Activated CD8-positive, alpha-beta memory T cell treated with anti-CD3 and anti-CD28 coated beads for 24 hours (primary cell): Measurements from ENCODE around the gene INSR.
"Not testable (repeated sequence)": the region's sequence is repeated elsewhere in the genome, so short reads cannot be mapped to it uniquely, and the experiment has no call there.

Experiments used
- DNase-seq: peaks from one replicate; pipeline ENCODE4 v3.0.0-alpha.2; 2020

INSR gene

GRCh38 chr19:7188698-7189629, 105.2 kb downstream of the INSR start:
- no peak for DNase-seq

DNA sequence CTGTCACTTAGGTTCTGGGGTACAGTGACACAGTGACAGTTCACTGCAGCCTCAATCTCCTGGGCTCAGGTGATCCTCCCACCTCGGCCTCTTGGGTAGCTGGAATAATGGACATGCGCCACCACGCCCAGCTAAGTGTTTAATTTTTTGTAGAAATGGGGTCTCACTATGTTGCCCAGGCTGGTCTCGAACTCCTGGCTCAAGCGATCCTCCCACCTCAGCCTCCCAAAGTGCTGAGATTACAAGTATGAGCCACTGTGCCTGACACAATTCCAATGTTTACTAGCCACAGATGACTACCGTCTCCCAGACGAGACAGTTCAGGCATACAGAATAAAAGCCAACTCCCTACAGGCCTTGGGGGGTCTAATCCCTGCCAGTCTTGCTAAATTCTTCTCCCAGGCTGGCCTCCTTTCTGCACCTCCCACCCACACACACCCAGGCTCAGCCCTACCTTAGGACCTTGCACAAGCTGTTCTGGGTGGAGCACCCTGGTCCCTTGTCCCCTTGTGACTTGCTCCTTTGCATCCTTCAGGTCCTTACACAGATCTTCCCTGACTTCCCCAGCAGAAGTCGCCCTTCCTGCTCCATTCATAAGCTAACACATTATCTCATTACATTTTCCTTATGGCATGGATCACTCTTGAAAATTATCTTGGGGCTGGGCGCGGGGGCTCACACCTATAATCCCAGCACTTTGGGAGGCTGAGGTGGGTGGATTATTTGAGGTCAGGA, 106.4 kb downstream of the INSR start:
- DNase-seq: no peak

DNA sequence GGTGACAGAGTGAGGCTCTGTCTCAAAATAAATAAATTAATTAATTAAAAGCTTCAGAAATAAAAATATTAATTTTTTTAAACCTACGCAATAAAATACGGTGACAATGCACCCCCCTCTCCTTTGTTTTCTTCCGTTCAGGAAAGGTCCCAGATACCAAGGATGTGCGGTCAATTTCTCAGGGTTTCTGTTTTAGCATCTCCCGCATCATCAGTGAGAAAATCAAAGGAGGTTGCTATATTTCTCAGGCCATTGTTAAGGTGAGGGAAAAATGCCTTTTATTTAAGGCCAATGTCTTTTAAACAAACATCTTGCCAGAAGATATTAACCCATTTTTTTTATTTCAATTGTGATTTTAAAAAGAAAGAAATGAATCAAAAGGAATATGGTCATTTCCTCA, 111.7 kb downstream of the INSR start:
- DNase-seq: no peak

DNA sequence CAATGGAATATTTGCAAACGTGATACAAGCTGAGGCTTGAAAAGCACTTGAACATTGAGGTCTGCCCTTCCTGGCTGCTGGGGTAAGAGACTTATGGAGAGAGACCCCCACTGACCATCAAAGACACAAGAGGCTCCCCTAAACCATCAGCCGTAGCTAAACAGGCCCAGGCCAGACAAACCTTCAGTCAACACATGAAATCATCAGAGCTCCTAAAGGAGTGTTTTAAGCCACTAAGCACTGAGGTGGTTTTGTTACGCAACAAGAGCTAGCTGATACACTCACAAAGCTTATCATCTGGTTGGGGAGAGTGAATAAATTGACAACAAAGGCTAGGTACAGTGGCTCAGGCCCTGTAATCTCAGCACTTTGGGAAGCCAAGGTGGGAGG, 114.3 kb downstream of the INSR start:
- DNase-seq: no peak

DNA sequence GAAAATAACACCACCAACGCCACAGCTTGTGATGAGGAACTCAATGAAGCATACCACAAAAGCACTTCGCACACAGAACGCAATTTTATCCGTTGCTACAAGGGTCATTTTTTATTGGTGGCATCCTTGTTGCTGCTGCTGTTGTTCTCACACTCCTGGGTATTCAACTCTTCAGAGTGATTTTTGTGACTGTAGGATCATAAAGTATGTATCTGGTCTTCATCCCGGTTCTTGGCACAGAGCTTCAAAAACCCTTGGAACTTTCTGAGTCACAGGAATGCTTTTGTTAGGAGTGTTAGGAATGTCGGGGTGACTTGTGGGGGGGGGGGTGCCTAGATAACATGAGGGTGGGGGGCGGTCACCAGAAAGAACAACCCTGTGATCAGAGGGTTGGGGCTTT, 116.3 kb downstream of the INSR start:
- DNase-seq: no peak

GRCh38 chr19:7176792-7177191, 117.4 kb downstream of the INSR start:
- no peak for DNase-seq

- no peak for DNase-seq
Observed at GRCh38 chr19:7172794-7173193, 121.4 kb downstream of the INSR start.

DNA sequence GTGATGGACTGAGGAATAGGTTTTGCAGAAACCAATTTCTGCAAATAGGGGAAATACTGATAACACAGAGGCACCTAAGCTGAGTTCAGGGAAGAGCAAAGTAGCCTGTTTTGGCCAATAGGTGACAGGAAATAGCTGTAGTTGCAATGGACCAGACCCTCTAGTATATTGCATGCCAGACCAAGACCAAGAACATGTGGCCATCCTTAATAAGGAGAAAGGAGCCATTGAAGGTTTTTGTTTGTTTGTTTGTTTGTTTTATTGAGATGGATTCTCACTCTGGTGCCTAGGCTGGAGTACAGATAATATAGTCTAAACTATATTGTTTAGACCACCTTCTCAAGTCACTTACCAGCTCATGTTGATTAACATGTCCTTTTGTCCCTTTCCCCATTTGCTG, 123.2 kb downstream of the INSR start:
- DNase-seq: no peak

DNA sequence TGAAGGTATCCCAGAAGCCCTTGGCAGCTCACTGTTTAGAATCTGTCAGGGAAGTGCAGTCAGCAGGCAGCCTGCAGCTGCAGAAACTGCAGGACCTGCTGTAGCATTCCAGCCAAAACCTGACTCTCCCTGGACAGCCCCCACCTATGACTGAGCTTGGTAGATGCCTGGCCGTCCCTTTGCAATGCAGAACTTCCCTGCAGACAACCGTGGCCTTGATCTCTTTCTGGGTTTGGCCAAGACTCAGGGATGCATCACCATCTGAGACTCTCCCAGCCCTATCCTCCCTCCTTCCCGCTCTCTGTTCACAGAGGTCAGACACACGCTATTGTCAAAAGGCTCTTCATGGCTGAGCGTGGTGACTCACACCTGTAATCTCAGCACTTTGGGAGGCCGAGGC, 125.3 kb downstream of the INSR start:
- no peak for DNase-seq

- DNase-seq: no peak
Observed at GRCh38 chr19:7161292-7161691, 132.9 kb downstream of the INSR start.

DNA sequence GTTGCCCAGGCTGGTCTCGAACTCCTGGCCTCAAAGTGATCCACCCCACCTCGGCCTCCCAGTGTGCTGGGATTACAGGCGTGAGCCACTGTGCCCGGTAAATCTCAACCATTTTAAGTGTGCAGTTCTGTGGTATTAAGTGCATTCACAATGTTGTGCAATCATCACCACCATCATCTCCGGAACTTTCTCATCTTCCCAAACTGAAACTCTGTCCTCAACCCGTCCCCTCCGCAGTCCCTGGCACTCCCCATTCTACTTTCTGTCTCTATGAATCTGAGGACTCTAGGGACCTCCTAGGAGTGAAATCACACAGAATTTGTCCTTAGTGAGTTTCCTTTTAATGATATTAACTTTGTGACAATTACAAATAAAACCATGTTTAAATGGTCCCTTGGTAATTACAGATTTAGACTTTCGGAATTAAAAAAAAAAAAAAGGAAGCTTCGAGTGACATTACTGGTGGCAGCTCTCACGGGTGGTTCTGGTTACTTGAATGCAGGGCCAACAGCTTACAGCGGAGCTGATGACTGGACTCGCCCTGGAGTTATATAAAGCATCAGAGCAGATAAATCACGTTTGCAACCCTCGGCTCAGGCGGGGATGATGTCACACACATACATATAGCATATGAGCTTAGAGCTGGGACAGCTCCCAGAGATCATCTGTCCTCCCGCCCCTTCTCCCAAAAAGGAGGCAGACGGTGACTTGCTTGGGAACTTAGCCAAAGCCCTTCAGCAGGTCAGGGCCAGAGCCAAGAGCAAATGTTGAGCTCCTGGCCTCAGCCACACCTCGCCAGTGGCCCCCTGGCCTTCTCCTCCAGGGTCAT, 134.9 kb downstream of the INSR start:
- no peak for DNase-seq

- DNase-seq: no peak
Observed at GRCh38 chr19:7153022-7153421, 141.2 kb downstream of the INSR start.

DNA sequence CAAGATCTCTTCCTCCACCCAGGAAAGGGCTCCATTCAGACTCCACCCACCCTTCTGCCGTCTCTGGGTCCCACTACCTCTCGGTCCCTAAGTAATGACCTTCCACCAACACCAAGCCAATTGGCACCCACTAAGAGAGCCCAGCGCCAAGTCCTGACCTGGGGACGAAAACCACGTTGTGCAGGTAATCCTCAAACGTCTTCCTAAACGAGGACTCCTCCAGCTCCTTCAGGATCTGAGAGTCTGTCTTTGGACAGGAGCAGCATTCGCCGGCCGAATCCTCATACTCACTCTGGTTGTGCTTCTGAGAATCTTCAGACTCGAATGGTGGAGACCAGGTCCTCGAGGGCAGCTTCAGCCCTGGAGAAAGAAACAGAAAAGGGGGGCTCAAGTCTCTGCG, 141.6 kb downstream of the INSR start:
- DNase-seq: no peak

DNA sequence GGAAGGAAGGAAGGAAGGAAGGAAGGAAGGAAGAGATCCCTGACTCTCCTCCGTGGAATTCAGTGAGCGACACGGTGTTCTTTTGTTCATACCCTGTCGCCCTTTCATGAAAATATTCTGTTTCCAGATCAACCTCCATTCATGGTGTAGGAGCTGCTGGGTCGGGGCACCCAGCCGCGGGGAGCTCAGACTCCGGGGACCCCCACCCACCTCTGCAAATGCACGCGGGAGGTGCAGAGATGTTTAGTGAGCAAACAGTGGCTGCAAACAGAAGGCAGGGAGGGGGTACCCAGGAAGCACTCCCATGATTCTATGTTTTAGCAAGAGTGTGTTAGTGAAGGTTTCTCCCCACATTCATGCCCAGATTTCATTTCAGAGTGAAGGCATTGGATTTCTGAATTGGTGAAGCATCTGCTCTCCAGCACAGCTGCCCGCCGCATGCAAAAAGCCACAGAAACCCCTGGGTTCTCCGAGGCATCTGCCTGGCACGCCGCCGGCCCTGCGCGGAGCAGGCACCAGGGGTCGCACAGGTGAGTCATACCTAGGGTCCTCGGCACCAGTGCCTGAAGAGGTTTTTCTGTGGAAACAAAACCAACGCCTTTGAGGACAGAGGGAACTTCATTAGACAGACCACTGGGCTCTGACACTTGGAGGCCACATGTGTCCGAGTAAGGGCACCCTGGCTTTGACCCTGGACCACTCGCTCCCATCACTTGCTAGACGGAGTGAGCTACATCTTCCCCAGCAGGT, 144.1 kb downstream of the INSR start:
- no peak for DNase-seq

GRCh38 chr19:7147119-7147675, 147.0 kb downstream of the INSR start:
- DNase-seq: not testable (repeated sequence)

- DNase-seq: not testable (repeated sequence)
Observed at GRCh38 chr19:7146086-7146485, 148.1 kb downstream of the INSR start.

DNA sequence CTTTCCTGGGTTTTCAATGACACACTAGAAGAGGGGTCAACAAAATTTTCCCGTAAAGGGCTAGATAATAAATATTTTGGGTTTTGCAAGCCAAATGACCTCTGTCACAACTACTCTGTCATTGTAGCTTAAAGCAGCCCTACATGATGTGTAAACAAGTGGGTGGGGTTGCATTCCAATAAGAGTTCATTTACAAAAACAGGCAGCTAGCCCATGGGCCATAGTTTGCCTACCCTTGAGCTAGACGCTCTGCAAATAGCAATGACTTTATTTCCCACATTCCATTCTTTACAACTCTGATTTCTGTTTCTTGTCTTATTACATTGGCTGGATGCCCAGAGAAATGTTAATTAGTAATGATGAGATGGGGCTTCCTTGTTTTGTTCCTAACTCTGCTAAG, 148.7 kb downstream of the INSR start:
- DNase-seq: no peak

DNA sequence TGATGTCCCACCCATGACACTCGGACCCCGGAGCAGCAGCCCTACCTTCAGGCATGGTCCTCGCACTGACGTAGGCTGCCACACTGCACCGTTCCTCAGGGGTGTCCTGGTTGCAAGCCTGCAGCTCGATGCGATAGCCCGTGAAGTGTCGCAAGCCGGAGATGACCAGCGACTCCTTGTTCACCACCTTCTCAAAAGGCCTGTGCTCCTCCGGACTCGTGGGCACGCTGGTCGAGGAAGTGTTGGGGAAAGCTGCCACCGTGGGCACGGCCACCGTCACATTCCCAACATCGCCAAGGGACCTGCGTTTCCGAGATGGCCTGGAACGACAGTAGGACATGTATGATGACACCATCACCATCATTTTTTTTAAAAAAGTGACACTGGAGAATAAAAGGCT, 151.4 kb downstream of the INSR start:
- no peak for DNase-seq

- DNase-seq: no peak
Observed at GRCh38 chr19:7140137-7140536, 154.1 kb downstream of the INSR start.

- no peak for DNase-seq
Observed at GRCh38 chr19:7139095-7139494, 155.1 kb downstream of the INSR start.

DNA sequence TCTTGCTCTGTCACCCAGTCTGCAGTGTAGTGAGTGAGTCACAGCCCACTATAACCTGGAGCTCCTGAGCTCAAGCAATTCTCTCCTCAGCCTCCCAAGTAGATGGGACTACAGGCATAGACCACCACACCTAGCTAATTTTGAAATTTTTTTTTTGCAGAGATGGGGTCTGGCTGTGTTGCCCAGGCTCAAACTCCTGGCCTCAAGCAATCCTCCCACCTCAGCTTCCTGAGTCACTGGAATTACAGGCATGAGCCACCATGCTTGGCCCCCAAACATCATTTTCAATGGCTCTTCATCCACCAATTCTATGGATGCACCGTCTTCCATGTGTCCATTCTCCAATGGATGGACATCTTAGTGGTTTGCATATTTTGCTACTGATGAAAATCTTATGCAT, 155.8 kb downstream of the INSR start:
- no peak for DNase-seq

- DNase-seq: no peak
Observed at GRCh38 chr19:7137120-7137519, 157.1 kb downstream of the INSR start.
